Measurements from ENCODE around the gene KDM4C.

DNA sequence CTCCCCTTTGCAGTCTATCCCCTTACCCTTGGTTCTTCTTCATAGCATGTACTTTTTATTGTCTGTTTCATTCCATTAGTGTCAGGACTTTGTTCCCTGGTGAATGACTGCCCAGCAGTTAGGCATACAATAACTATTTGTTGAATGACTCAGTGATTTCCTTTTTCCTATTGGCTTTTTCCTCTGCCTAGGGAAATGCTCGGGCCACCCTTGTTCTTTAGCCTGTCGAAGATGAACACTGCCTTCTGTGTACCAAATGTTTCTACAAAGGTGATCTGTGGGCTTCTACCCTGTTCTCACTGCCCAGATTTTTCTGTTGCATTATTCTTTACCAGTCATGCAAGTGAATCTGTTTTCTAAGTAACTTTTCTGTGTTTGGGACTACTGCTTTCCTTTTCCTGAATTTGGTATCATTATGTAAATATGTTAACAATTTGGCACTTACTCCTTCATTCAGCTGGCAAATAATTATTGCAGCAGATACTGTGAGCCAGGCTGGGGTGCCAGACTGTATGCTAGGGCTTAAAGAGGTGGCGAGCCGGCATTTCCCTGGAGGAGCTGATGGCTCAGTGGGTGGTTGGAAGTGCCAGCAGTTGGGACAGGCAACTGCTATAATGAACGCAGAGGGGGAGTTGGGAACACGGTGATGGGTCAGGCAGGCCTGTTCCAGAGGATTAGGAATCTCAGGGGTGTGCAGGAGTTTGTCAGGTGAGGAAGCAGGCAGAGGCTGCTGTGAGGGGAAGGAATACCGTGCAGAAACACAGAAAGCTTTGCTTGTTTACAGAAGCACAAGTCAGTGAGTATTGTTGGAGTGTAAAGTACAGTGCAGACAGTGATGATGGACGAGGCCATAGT, 30.6 kb downstream of the KDM4C start:
- TF ChIP-seq, protein P1, sequence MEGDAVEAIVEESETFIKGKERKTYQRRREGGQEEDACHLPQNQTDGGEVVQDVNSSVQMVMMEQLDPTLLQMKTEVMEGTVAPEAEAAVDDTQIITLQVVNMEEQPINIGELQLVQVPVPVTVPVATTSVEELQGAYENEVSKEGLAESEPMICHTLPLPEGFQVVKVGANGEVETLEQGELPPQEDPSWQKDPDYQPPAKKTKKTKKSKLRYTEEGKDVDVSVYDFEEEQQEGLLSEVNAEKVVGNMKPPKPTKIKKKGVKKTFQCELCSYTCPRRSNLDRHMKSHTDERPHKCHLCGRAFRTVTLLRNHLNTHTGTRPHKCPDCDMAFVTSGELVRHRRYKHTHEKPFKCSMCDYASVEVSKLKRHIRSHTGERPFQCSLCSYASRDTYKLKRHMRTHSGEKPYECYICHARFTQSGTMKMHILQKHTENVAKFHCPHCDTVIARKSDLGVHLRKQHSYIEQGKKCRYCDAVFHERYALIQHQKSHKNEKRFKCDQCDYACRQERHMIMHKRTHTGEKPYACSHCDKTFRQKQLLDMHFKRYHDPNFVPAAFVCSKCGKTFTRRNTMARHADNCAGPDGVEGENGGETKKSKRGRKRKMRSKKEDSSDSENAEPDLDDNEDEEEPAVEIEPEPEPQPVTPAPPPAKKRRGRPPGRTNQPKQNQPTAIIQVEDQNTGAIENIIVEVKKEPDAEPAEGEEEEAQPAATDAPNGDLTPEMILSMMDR (IDR thresholded peaks at IDR 0.05; ENCODE audit: insufficient read depth, low read length, poor library complexity, severe bottlenecking): no peak
- no peak for TF ChIP-seq EZH2phosphoT487 (conservative IDR thresholded peaks at IDR 0.05; ENCODE audit: low read length)

All from SU-DHL-6 (cell line).